K562 (cell line): ENCODE measurements around the gene FRYL. TPM values are rescaled to one million over a fixed set of nuclear protein-coding genes. Genes with fewer than 3 reads are reported as not detected.

Experiments used
- BDP1 ChIP-seq: IDR thresholded peaks from 3 replicates; pipeline ENCODE4 v1.6.1; 2011; ENCODE audit not compliant: insufficient read length, insufficient read depth
- GTF2F1 ChIP-seq: IDR thresholded peaks from 2 replicates; pipeline ENCODE4 v1.6.1; 2011; ENCODE audit warnings: low read depth, low read length, improper control_type of control experiment
- HDAC3 ChIP-seq: fragments of 450-650 bp; IDR thresholded peaks from 2 replicates; pipeline ENCODE4 v1.6.1; 2018; ENCODE audit warnings: borderline replicate concordance, mild to moderate bottlenecking, moderate library complexity; ENCODE audit not compliant: partially characterized antibody
- IFI16 ChIP-seq: fragments of 250-450 bp; sonication (Bioruptor Pico); IDR thresholded peaks from 2 replicates; pipeline ENCODE4 v2.1.2; 2022; ENCODE audit warnings: mild to moderate bottlenecking, inconsistent platforms
- LARP7 ChIP-seq: fragments of 450-650 bp; IDR thresholded peaks from 2 replicates; pipeline ENCODE4 v1.6.1; 2016
- MECOM ChIP-seq: fragments of 250-450 bp; sonication (Bioruptor Pico); IDR thresholded peaks from 2 replicates; pipeline ENCODE4 v1.8.0; 2022; ENCODE audit warnings: inconsistent platforms
- NEUROD1 ChIP-seq: fragments of 150-350 bp; IDR thresholded peaks from 2 replicates; pipeline ENCODE4 v1.6.1; 2014; ENCODE audit warnings: borderline replicate concordance, low read length, low read depth; ENCODE audit not compliant: partially characterized antibody
- NFATC3 ChIP-seq: fragments of 450-650 bp; IDR thresholded peaks from 2 replicates; pipeline ENCODE4 v1.6.1; 2017; ENCODE audit warnings: mild to moderate bottlenecking
- NR2C2 ChIP-seq, 2 experiments: fragments of 200-800 bp in 1 of 2; sonication (Bioruptor generic) in 1 of 2; sonication (generic) in 1 of 2; formaldehyde crosslinking in 1 of 2; IDR thresholded peaks; 2 replicates each; pipeline versions ENCODE4 v1.6.1 to v1.8.0; 2016 to 2022; ENCODE audit warnings: mild to moderate bottlenecking in 1 of 2, missing compliant biosample characterization in 1 of 2, missing genetic modification characterization in 1 of 2, missing genetic modification reagents in 1 of 2
- POLR2H ChIP-seq: IDR thresholded peaks from 2 replicates; pipeline ENCODE4 v1.6.1; 2016; ENCODE audit warnings: missing genetic modification characterization, low read depth, mild to moderate bottlenecking, control low read depth, missing compliant biosample characterization, moderate library complexity
- PPARD ChIP-seq: fragments of 250-450 bp; sonication (Bioruptor Pico); IDR thresholded peaks from 2 replicates; pipeline ENCODE4 v1.8.0; 2022; ENCODE audit warnings: inconsistent platforms, mild to moderate bottlenecking, moderate library complexity
- RFX5 ChIP-seq: IDR thresholded peaks from 2 replicates; pipeline ENCODE4 v1.6.1; 2011; ENCODE audit warnings: low read depth, mild to moderate bottlenecking, improper control_type of control experiment, low read length
- ZBED1 ChIP-seq: IDR thresholded peaks from 2 replicates; pipeline ENCODE4 v1.6.1; 2014
- polyA plus RNA-seq, 8 experiments: library from polyadenylated mRNA; depleted of rRNA in 4 of 8; stranded (reverse) in 5 of 8; unstranded in 3 of 8; fragments of >200 nt; fragmentation: Nextera tagmentation in 2 of 8; fragmentation: Illumina TruSeq in 1 of 8; extraction: Ambion mirVana in 2 of 8; extraction: Trizol in 1 of 8; gene quantifications; 2 replicates each; pipeline versions ENCODE4 v1.2.1 to v1.2.3, GENCODE V29; 2011 to 2014; ENCODE audit warnings: inconsistent platforms in 1 of 8, missing spikeins in 1 of 8
- total RNA-seq, 7 experiments: library from RNA; depleted of rRNA in 6 of 7; stranded (reverse); fragments of >200 nt in 6 of 7; fragmentation: Illumina TruSeq in 2 of 7; extraction: Trizol in 2 of 7; gene quantifications; 2 replicates each; pipeline versions ENCODE4 v1.2.1 to v1.2.3, GENCODE V29; 2011 to 2021; ENCODE audit warnings: low replicate concordance in 1 of 7
- TF ChIP-seq, protein P1 (sequence below): fragments of 450-650 bp; IDR thresholded peaks from 2 replicates; pipeline ENCODE4 v1.6.1; 2017; ENCODE audit warnings: antibody characterized with exemption
- TF ChIP-seq, protein P2 (sequence below): fragments of 450-650 bp; formaldehyde crosslinking; conservative IDR thresholded peaks from 2 replicates; pipeline ENCODE4 v1.4.0; 2022; ENCODE audit warnings: mild to moderate bottlenecking, missing genetic modification characterization
- TF ChIP-seq, protein P3 (sequence below): fragments of 450-650 bp; IDR thresholded peaks from 2 replicates; pipeline ENCODE4 v1.6.1; 2016; ENCODE audit warnings: low read depth

The FRYL gene
- total and polyA plus RNA-seq, 9 of the 15 experiments (the other 6 are each of a cell fraction or from before 2014, with no cell fraction given), result 7.2 to 34.9 (median 15.9) TPM

- TF ChIP-seq, protein P1, sequence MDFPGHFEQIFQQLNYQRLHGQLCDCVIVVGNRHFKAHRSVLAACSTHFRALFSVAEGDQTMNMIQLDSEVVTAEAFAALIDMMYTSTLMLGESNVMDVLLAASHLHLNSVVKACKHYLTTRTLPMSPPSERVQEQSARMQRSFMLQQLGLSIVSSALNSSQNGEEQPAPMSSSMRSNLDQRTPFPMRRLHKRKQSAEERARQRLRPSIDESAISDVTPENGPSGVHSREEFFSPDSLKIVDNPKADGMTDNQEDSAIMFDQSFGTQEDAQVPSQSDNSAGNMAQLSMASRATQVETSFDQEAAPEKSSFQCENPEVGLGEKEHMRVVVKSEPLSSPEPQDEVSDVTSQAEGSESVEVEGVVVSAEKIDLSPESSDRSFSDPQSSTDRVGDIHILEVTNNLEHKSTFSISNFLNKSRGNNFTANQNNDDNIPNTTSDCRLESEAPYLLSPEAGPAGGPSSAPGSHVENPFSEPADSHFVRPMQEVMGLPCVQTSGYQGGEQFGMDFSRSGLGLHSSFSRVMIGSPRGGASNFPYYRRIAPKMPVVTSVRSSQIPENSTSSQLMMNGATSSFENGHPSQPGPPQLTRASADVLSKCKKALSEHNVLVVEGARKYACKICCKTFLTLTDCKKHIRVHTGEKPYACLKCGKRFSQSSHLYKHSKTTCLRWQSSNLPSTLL, result no peak
- TF ChIP-seq, protein P2, sequence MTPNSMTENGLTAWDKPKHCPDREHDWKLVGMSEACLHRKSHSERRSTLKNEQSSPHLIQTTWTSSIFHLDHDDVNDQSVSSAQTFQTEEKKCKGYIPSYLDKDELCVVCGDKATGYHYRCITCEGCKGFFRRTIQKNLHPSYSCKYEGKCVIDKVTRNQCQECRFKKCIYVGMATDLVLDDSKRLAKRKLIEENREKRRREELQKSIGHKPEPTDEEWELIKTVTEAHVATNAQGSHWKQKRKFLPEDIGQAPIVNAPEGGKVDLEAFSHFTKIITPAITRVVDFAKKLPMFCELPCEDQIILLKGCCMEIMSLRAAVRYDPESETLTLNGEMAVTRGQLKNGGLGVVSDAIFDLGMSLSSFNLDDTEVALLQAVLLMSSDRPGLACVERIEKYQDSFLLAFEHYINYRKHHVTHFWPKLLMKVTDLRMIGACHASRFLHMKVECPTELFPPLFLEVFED (CRISPR knock-in tag), result no peak
- TF ChIP-seq PPARD (CRISPR knock-in tag), result no peak
- peak; percentile 94 for TF ChIP-seq NEUROD1
- peak; percentile 11; the same call in 1 of the 2 replicates for TF ChIP-seq ZBED1
- TF ChIP-seq NFATC3, result no peak
- TF ChIP-seq POLR2H (tag), result peak; percentile 87
- TF ChIP-seq LARP7, result no peak
- TF ChIP-seq NR2C2 (CRISPR knock-in tag; IDR thresholded peaks at IDR 0.05), result no peak
- 0 out of 2 replicates have a peak, but pooled peaks have one; percentile 66 for TF ChIP-seq NR2C2 (tag; IDR thresholded peaks at IDR 0.05)
- TF ChIP-seq GTF2F1, result no peak
- no peak for TF ChIP-seq IFI16
- no peak for TF ChIP-seq RFX5
- TF ChIP-seq MECOM, result no peak
- TF ChIP-seq, protein P3, sequence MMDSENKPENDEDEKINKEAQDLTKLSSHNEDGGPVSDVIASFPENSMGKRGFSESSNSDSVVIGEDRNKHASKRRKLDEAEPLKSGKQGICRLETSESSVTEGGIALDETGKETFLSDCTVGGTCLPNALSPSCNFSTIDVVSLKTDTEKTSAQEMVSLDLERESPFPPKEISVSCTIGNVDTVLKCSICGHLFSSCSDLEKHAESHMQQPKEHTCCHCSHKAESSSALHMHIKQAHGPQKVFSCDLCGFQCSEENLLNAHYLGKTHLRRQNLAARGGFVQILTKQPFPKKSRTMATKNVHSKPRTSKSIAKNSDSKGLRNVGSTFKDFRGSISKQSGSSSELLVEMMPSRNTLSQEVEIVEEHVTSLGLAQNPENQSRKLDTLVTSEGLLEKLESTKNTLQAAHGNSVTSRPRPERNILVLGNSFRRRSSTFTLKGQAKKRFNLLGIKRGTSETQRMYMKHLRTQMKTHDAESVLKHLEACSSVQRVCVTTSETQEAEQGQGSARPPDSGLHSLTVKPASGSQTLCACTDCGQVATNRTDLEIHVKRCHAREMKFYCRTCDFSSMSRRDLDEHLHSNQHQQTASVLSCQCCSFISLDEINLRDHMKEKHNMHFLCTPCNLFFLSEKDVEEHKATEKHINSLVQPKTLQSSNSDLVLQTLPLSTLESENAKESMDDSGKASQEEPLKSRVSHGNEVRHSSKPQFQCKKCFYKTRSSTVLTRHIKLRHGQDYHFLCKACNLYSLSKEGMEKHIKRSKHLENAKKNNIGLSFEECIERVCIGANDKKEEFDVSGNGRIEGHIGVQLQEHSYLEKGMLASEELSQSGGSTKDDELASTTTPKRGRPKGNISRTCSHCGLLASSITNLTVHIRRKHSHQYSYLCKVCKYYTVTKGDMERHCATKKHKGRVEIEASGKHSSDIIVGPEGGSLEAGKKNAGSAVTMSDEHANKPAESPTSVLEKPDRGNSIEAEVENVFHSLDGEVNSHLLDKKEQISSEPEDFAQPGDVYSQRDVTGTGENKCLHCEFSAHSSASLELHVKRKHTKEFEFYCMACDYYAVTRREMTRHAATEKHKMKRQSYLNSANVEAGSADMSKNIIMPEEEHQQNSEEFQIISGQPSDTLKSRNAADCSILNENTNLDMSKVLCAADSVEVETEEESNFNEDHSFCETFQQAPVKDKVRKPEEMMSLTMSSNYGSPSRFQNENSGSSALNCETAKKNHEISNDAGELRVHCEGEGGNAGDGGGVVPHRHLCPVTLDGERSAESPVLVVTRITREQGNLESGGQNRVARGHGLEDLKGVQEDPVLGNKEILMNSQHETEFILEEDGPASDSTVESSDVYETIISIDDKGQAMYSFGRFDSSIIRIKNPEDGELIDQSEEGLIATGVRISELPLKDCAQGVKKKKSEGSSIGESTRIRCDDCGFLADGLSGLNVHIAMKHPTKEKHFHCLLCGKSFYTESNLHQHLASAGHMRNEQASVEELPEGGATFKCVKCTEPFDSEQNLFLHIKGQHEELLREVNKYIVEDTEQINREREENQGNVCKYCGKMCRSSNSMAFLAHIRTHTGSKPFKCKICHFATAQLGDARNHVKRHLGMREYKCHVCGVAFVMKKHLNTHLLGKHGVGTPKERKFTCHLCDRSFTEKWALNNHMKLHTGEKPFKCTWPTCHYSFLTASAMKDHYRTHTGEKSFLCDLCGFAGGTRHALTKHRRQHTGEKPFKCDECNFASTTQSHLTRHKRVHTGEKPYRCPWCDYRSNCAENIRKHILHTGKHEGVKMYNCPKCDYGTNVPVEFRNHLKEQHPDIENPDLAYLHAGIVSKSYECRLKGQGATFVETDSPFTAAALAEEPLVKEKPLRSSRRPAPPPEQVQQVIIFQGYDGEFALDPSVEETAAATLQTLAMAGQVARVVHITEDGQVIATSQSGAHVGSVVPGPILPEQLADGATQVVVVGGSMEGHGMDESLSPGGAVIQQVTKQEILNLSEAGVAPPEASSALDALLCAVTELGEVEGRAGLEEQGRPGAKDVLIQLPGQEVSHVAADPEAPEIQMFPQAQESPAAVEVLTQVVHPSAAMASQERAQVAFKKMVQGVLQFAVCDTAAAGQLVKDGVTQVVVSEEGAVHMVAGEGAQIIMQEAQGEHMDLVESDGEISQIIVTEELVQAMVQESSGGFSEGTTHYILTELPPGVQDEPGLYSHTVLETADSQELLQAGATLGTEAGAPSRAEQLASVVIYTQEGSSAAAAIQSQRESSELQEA, result no peak
- no peak for TF ChIP-seq HDAC3
- TF ChIP-seq BDP1, result no peak
These were observed at the start of gene FRYL (continued) for GRCh38 chr4:48779998-48780864.
